Measurements from ENCODE around the gene SPRR2D.
"Not testable (repeated sequence)": the region's sequence is repeated elsewhere in the genome, so short reads cannot be mapped to it uniquely, and the experiment has no call there.

The SPRR2D gene

GRCh38 chr1:153040950-153041631 is at the start of gene SPRR2D:
Gene SPRR2D (minus strand): TSS chr1:153041120. CDS start chr1:153040346, 774 bp downstream.
- DNase-seq = no peak

GRCh38 chr1:153087652-153088051 is 46.7 kb upstream of the SPRR2D start:
- no peak for DNase-seq

- DNase-seq = no peak
Measured at GRCh38 chr1:153081736-153082135, 40.8 kb upstream of the SPRR2D start.

GRCh38 chr1:153072806-153073726 is 32.1 kb upstream of the SPRR2D start:
- no peak for DNase-seq

- DNase-seq = no peak
Measured at GRCh38 chr1:153071511-153071910, 30.6 kb upstream of the SPRR2D start, which contains the start of gene SPRR2B. Gene SPRR2B (minus strand): TSS chr1:153071611. CDS start chr1:153070839, 772 bp downstream.

- DNase-seq = no peak
Measured at GRCh38 chr1:153070243-153070642, 29.3 kb upstream of the SPRR2D start.

- DNase-seq = no peak
Measured at GRCh38 chr1:153058826-153059784, 18.2 kb upstream of the SPRR2D start.

- DNase-seq = no peak
Measured at GRCh38 chr1:153058154-153058553, 17.2 kb upstream of the SPRR2D start.

- DNase-seq = no peak
Measured at GRCh38 chr1:153057375-153057774, 16.5 kb upstream of the SPRR2D start, which contains the start of gene SPRR2A. Gene SPRR2A (minus strand): TSS chr1:153057512. CDS start chr1:153056735, 777 bp downstream.

- not testable (repeated sequence) for DNase-seq
Measured at GRCh38 chr1:153056111-153056510, 15.2 kb upstream of the SPRR2D start.

GRCh38 chr1:153049211-153049610 is 8.3 kb upstream of the SPRR2D start:
- no peak for DNase-seq

GRCh38 chr1:153035211-153035610 is 5.7 kb downstream of the SPRR2D start:
- no peak for DNase-seq

- DNase-seq = no peak
Measured at GRCh38 chr1:153032677-153033308, 8.1 kb downstream of the SPRR2D start.

GRCh38 chr1:153032073-153032472 is 8.8 kb downstream of the SPRR2D start:
- DNase-seq = no peak

- no peak for DNase-seq
Measured at GRCh38 chr1:153030895-153031294, 10.0 kb downstream of the SPRR2D start, which contains the start of gene SPRR1B. Gene SPRR1B (plus strand): TSS chr1:153031203. CDS start chr1:153032346, 1,143 bp downstream.

GRCh38 chr1:153028766-153029165 is 12.2 kb downstream of the SPRR2D start:
- DNase-seq = no peak

- DNase-seq = no peak
Measured at GRCh38 chr1:153025797-153026196, 15.1 kb downstream of the SPRR2D start.

- no peak for DNase-seq
Measured at GRCh38 chr1:153024413-153024812, 16.5 kb downstream of the SPRR2D start.

GRCh38 chr1:153023109-153023508 is 17.8 kb downstream of the SPRR2D start:
- no peak for DNase-seq

- DNase-seq = not testable (repeated sequence)
Measured at GRCh38 chr1:153022340-153022739, 18.6 kb downstream of the SPRR2D start.

GRCh38 chr1:153021829-153022228 is 19.1 kb downstream of the SPRR2D start:
- not testable (repeated sequence) for DNase-seq

GRCh38 chr1:153011235-153011758 is 29.6 kb downstream of the SPRR2D start:
- not testable (repeated sequence) for DNase-seq
